Epidermal melanocyte (primary cell): ENCODE data around the gene HIVEP3.
A peak's percentile ranks its signal among the peaks of the same experiment; 100 is the strongest.

Source experiments
- DNase-seq: peaks from one replicate; pipeline ENCODE4 v3.0.0; 2011; ENCODE audit warnings: low spot score; ENCODE audit not compliant: insufficient read length

HIVEP3 gene

DNA sequence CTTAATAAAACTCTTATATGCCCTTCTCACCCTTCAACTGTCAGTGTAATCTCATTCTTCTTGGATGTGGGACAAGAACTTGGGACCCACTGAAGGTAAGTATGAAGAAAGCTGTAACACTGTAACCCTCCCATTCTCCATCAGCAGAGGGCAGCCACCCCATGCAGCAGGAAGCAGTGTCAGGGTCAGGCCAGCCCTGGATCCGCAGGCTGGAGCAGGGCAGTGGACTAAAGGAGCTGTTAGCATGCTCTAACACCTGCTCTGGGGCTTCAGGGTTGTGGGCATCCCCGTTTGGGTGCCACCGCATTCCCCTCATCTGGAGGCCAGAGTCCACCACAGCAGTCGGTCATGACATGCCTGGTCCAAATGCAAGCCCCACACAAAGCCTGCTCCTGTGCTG, 156.5 kb downstream of the HIVEP3 start:
- DNase-seq, result no peak

GRCh38 chr1:41758904-41759548, 159.7 kb downstream of the HIVEP3 start:
- DNase-seq, result no peak

DNA sequence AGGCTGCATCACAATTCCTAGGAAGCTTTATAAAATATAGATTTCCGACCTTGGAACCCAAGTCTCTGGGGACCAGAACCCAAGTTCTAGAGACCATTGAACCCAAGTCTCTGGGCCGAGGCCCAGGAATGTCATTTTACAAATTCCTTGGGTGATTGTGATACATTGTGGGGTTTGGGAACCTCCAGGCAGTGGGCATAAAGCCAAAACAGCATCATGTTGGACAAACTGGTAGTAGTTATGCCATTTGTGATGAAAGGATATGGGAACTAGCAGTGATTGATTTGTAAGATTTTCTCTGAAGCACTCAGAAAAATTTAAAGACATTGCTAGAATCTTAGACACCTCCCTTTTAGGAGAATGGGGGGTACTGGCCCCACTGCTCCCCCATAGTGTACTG, 160.2 kb downstream of the HIVEP3 start:
- DNase-seq, result no peak

DNA sequence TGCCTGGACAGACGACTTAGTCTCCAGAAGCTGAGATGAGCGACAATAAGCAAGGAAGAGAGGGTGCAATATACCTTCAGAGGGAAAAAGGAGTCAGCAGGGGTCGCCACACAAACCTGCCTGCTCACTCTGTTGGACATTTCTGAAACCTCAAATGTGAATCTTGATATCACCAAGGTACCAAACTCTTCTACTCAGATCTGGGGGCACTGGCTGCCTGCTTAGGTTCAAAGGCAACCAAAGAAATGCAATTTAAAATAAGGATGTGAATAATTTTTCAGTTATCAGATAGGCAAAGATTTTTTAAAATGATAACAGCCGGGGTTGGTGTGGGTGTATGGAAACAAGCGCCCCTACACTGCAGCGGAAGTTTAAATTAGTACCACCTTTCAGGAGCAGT, 164.2 kb downstream of the HIVEP3 start:
- no peak for DNase-seq

DNA sequence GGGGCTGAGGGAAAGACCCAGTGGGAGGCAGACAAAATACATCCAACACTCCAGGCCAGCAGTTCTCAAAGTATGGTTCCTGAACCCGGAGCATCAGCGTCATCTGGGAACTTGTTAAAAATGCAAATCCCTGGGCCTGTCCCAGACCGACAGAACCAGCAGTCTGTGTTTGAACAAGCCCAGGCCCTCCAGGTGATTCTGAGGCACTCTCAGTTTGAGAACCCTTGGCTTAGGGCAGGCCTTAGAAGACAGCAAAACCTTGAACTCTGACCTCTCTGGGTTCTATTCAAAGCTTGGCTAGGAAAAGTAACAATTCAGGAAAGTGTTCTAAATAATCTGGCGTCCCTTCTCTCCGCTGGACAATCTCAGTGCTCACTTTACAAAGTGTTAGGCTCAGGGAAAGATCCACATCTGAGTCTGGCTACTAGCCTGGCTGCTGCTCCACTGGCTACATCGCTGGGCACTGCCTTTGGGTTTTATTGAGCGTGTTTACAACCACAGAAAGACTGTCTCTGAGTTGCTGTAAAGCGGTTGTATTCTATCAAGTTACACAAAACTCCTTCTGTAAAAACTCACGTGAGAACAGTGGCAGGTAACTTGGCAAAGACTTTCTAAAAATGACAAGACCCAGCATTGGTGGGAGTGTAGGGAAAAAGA, 166.1 kb downstream of the HIVEP3 start:
- DNase-seq, result no peak

GRCh38 chr1:41751804-41752513, 166.8 kb downstream of the HIVEP3 start:
- DNase-seq, result no peak

GRCh38 chr1:41749991-41750745, 168.6 kb downstream of the HIVEP3 start:
- no peak for DNase-seq

- no peak for DNase-seq
Observed at GRCh38 chr1:41745022-41745421, 173.7 kb downstream of the HIVEP3 start.

GRCh38 chr1:41743366-41743765, 175.4 kb downstream of the HIVEP3 start:
- DNase-seq, result no peak

- no peak for DNase-seq
Observed at GRCh38 chr1:41742219-41742618, 176.5 kb downstream of the HIVEP3 start.

- no peak for DNase-seq
Observed at GRCh38 chr1:41741244-41741643, 177.5 kb downstream of the HIVEP3 start.

GRCh38 chr1:41740630-41741239, 178.0 kb downstream of the HIVEP3 start:
- no peak for DNase-seq

GRCh38 chr1:41740058-41740457, 178.7 kb downstream of the HIVEP3 start:
- no peak for DNase-seq

GRCh38 chr1:41739061-41739955, 179.4 kb downstream of the HIVEP3 start:
- peak; percentile 73 for DNase-seq

GRCh38 chr1:41738475-41738874, 180.2 kb downstream of the HIVEP3 start:
- no peak for DNase-seq

DNA sequence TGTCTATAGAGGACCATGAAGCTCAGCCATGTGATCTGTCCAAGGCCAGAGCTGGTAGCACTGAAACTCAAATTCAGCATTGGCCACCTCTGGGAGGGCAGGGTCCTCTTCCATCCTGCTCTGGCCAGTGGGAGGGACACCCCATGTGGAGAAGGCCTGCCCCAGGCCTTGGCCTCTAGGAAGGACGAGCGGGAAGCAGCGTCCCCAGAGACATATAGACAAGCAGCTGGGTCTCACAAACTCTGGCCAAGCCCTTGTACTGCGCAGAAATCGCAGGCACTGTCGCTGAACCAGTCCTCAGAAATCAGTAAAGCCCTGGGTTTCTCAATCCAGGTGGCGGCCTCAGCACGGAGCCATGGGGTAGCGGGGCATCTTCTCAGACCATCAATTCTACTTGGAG, 180.7 kb downstream of the HIVEP3 start:
- DNase-seq, result no peak

DNA sequence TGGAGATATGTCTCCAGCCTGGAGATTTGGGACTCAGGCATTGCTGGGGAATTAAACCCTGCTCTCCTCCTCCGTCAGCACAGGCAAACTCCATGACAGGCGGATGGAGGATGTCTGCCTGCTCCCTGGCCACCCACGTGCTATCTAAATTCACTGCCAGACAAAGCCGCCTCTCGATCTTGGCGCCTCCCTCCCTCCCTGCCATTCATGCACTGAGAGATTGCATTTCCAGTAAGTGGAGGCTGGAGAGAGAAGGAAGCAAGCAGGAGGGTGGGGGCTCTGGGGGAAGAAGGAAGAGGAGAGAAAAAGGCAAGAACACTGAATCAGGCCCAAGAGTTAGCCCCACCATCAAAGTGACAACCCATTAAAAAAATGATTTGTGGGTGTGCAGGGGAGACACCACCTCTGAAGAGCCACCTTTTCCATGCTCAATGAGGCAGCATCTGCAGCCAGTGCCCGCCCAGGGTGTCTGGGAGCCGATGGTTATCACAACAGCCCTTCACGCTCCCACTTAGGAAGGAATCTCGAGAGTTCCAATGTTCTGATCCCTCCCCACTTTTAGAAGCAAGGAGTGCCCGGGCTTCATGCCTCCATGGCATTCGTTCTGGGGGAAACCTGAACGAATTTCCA, 183.0 kb downstream of the HIVEP3 start:
- DNase-seq, result no peak

DNA sequence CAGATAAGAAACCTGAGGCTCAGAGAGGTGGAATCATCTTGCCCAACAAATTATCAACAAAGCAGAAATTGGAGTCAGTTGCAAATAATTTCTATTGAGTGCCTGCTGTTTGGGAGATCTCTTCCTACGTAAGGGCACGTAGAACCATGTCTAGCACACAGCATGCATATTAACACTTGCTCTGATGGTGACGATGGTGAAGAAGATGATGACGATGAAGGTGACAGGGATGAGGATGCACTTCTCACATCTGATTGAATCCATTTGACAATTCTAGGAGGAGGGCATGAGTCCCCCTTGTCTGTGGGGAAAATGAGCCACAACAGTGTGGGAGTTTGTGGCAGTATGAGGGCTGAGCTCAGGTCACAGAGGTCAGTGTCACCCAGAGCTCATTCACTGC, 183.6 kb downstream of the HIVEP3 start:
- no peak for DNase-seq

DNA sequence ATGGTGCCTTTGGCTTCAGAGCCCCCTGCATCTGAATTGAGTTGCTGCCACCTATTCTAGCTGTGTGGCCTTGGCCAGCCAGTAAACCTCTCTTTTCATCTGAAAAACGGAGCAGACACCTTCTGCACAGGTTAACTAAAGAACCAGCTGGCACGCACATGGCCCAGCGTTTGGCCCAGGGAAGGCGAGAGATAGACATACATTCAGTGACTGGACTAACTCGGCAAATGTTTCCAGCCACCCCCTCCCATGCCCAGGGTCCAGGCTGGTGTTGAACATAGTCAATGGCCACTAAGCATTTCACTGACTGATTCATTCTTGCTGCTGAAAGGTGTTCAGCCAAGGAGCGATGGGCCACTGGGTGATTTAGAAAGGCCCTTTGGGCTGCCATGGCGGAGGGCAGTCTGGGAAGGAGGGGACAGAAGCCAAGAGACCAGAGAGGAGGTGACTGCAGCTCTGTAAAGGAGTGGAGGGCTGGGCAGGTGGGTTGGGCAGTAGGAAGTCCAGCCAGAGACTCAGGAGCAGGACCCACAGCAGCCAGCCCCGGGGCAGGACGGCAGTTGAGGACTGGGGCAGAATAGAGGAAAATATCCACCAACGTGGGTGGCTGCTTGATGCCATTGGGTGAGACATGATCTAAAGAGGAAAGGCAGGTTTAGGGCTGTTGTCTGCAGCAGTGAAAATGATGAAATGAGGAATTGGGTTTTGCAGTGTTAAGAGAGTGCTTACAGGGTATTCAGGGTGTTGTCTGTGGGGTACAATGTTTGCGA, 184.3 kb downstream of the HIVEP3 start:
- no peak for DNase-seq
